ENCODE results near the gene CNTNAP5. TPM values are rescaled to one million over a fixed set of nuclear protein-coding genes. Genes with fewer than 3 reads are reported as not detected.

Gene CNTNAP5
- total and polyA plus RNA-seq, 2 donors (not counting 3 experiments of a cell fraction or from before 2014, with no cell fraction given), result not detected

- DNase-seq (ENCODE audit: low read depth, low spot score) (no peak), FAIRE-seq (no peak)
- H2AFZ ChIP-seq (ENCODE audit: low read depth, low read length), result no peak overlapping the region
- no peaks in the 10 kb centered on the region for H3K4me1 ChIP-seq (ENCODE audit: control insufficient read depth, extremely low read depth, insufficient read depth, low read length)
- no peak overlapping the region for H3K9ac ChIP-seq (replicated peaks; ENCODE audit: extremely low read depth, insufficient read depth, low read length)
- H3K4me2 ChIP-seq (ENCODE audit: insufficient read depth, low read length), result no peak overlapping the region
- no peaks in the 10 kb centered on the region for H3K79me2 ChIP-seq (ENCODE audit: control insufficient read depth, insufficient read depth, low read length)
- no peaks in the 10 kb centered on the region for H3K9me1 ChIP-seq (replicated peaks; ENCODE audit: control insufficient read depth, extremely low read depth, insufficient read depth, low read length)
- no peak overlapping the region for H3K4me3 ChIP-seq (replicated peaks in 1 of 3; ENCODE audit: insufficient read depth in 1 of 3, low read depth in 1 of 3, low read length in 3 of 3)
- no peaks in the 10 kb centered on the region for H3K36me3 ChIP-seq (ENCODE audit: control insufficient read depth in 2 of 2, extremely low read depth in 1 of 2, insufficient read depth in 2 of 2, low read length in 2 of 2)
- POLR2A ChIA-PET, result no interaction called here
- CTCF ChIA-PET, result no interaction called here
- no peaks in the 10 kb centered on the region for H3K27me3 ChIP-seq (ENCODE audit: control insufficient read depth in 2 of 2, insufficient read depth in 2 of 2, low read length in 2 of 2)
- TF ChIP-seq POLR2AphosphoS5 (IDR thresholded peaks at IDR 0.05; ENCODE audit: insufficient read depth, low read depth, low read length), result no peak
- no peak for TF ChIP-seq POLR2A (IDR thresholded peaks at IDR 0.05; ENCODE audit: low read depth, low read length)
- TF ChIP-seq GATA2 (IDR thresholded peaks at IDR 0.05; ENCODE audit: insufficient read depth, insufficient read length, low read depth, low read length), result no peak
- no peak for TF ChIP-seq MAX (IDR thresholded peaks at IDR 0.05; ENCODE audit: insufficient read depth, insufficient read length)
- TF ChIP-seq EZH2 (IDR thresholded peaks at IDR 0.05; ENCODE audit: borderline replicate concordance, low read depth, low read length, severe bottlenecking), result no peak
- no peak for TF ChIP-seq FOS (IDR thresholded peaks at IDR 0.05; ENCODE audit: borderline replicate concordance, insufficient read depth, low read length)
- TF ChIP-seq MYC (IDR thresholded peaks at IDR 0.05; ENCODE audit: low read depth, low read length), result no peak
- no peak for TF ChIP-seq JUN (IDR thresholded peaks at IDR 0.05; ENCODE audit: borderline replicate concordance, insufficient read depth, insufficient read length, low read depth)
- no peak for TF ChIP-seq CTCF (IDR thresholded peaks at IDR 0.05; ENCODE audit: extremely low read depth in 1 of 2, insufficient read depth in 1 of 2, low read depth in 1 of 2, low read length in 2 of 2)
- no peak overlapping the region for H3K27ac ChIP-seq (ENCODE audit: insufficient read depth, low read depth, low read length)
- dilution Hi-C loops (cut with MboI; ENCODE audit: extremely low pct_ligation_motif_present, low sequenced_read_pairs), result no loop called here
- intact Hi-C loops (cut with micrococcal nuclease), result no loop called here
- H4K20me1 ChIP-seq (replicated peaks; ENCODE audit: control insufficient read depth, extremely low read depth, insufficient read depth, low read length), result no peaks in the 10 kb centered on the region
- BruUV-seq (replicated peaks), result no TSS peak
- H3K9me3 ChIP-seq (replicated peaks; ENCODE audit: control insufficient read depth, insufficient read depth, low read length), result no peaks in the 10 kb centered on the region
These were observed 55.4 kb downstream of the CNTNAP5 start for GRCh38 chr2:124080281-124081153.

All from endothelial cell of umbilical vein (primary cell).